IMR-90 (cell line): Measurements from ENCODE around the gene TIMM13.

Source experiments
- MAFK ChIP-seq: IDR thresholded peaks from 2 replicates; pipeline ENCODE4 v1.6.1; 2012; ENCODE audit warnings: low read depth, low read length, improper control_type of control experiment
- POLR2A ChIP-seq: IDR thresholded peaks from 2 replicates; pipeline ENCODE4 v1.6.1; 2012; ENCODE audit warnings: mild to moderate bottlenecking, low read depth, low read length

DNA sequence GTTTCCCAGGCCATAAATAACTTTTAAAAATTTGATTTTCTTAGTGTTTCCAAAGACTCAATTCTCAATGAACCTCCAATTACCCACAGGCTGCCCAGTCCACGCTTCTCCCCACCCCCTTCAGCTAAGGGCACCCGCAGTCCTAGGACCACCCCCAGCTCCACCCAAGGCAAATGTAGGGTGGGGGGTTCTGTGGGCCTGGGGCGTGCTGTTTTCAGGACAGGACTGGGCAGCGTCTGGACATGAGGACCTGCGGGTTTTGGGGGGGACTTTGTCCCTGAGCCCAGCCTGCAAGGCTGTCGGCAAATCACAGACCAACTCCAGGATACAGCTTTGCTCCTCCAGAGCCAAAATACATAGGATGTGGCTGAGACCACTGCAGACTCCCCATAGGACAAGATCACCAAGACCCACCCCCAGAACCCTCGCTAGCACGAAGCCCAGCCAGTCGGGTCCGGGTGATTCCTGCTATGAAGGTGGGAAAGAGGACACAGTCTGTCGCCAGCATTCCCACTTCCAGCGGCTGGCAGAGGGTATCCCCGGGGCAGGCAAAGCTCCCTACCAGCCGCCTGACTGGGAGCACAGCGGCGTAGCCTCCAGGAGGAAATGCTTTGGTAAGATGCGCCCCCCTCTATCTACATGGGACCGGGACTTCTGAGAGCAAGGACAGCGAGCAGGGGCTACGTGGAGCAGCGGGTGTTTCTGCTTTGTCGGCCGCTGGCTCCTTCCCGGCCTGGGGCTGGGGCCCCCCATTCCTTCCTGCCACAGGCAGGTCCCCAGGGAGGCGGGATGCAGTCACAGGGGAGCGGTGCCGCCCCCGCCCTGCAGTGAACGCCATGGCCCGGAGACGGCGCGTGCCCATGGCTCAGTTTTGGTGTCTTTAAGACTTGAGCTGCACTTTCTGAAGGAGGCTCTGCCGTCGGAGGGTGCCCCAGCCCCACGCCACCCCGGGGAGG, 1.6 kb upstream of the TIMM13 start:
- TF ChIP-seq MAFK (no peak), POLR2A (no peak)
